Right ventricle myocardium inferior (tissue), 1 donor: ENCODE data around the gene CELF4. TPM values are rescaled to one million over a fixed set of nuclear protein-coding genes. Genes with fewer than 3 reads are reported as not detected.

Source experiments
- ATAC-seq: fragments of 200-7000 bp; cut with Tn5 transposase; one replicate; pipeline ENCODE4 v1.9.1; 2020; ENCODE audit warnings: mild to moderate bottlenecking, moderate library complexity
- DNase-seq: peaks from one replicate; pipeline ENCODE4 v3.0.0; 2021; ENCODE audit errors: missing footprints
- intact Hi-C: fragments of 100-400 bp; cut with DNase I; formaldehyde crosslinking; loops from one replicate; pipeline ENCODE4 v1.11.0; 2022
- long read RNA-seq: library from polyadenylated mRNA; unstranded; transcript quantifications from one replicate; pipeline ENCODE4 v2.0.0, GENCODE V29; 2021
- total RNA-seq: library from RNA; stranded (reverse); fragmentation: NEBNext Ultra II Directional; extraction: Animal tissue kit (Norgen Biotek cat#: 25700); gene quantifications from one replicate; pipeline ENCODE4 v1.2.1, GENCODE V29; 2021
- donor health status: DM: no; HTN: yes; CAD: no; lungs with severe emphysema.

CELF4 gene
- total RNA-seq = not detected
- long read RNA-seq = 0 reads

- ATAC-seq (peak; percentile 33), DNase-seq (no peak)
- intact Hi-C loops = no loop called here
These were observed at the start of gene CELF4 for GRCh38 chr18:37565101-37565976. Gene CELF4 (minus strand): TSS chr18:37565798.

- intact Hi-C loops = no loop called here
- ATAC-seq = no peak
- no peak for DNase-seq
These were observed 47.6 kb upstream of the CELF4 start for GRCh38 chr18:37613253-37613565.

- no peak for ATAC-seq
- no peak for DNase-seq
- intact Hi-C loops = no loop called here
These were observed 47.1 kb upstream of the CELF4 start for GRCh38 chr18:37612524-37613252.

GRCh38 chr18:37611614-37612279 lies 46.1 kb upstream of the CELF4 start:
- DNase-seq (no peak), ATAC-seq (no peak)
- intact Hi-C loops = no loop called here

GRCh38 chr18:37608876-37609275 lies 43.3 kb upstream of the CELF4 start:
- no peak for ATAC-seq
- intact Hi-C loops = no loop called here
- DNase-seq = no peak

- no peak for ATAC-seq
- intact Hi-C loops = no loop called here
- no peak for DNase-seq
These were observed 41.7 kb upstream of the CELF4 start for GRCh38 chr18:37607281-37607680.

- no peak for ATAC-seq
- no peak for DNase-seq
- intact Hi-C loops = no loop called here
These were observed 38.4 kb upstream of the CELF4 start for GRCh38 chr18:37604032-37604431.

GRCh38 chr18:37598966-37599896 lies 33.6 kb upstream of the CELF4 start:
- DNase-seq = no peak
- no peak for ATAC-seq
- intact Hi-C loops = no loop called here

- ATAC-seq (no peak), DNase-seq (no peak)
- intact Hi-C loops = no loop called here
These were observed 32.8 kb upstream of the CELF4 start for GRCh38 chr18:37598396-37598795.

GRCh38 chr18:37590346-37590745 lies 24.7 kb upstream of the CELF4 start:
- no peak for ATAC-seq
- no peak for DNase-seq
- intact Hi-C loops = no loop called here

- intact Hi-C loops = no loop called here
- DNase-seq = no peak
These were observed 22.7 kb upstream of the CELF4 start for GRCh38 chr18:37588289-37588688.

GRCh38 chr18:37586656-37587225 lies 21.1 kb upstream of the CELF4 start:
- ATAC-seq = no peak
- no peak for DNase-seq
- intact Hi-C loops = no loop called here

More at GRCh38 chr18:37588289-37588688, 22.7 kb upstream of the CELF4 start:
- no peak for ATAC-seq

GRCh38 chr18:37584952-37585695 lies 19.5 kb upstream of the CELF4 start:
- DNase-seq = no peak
- intact Hi-C loops = no loop called here
- no peak for ATAC-seq

- DNase-seq = no peak
- intact Hi-C loops = no loop called here
- ATAC-seq = no peak
These were observed 18.6 kb upstream of the CELF4 start for GRCh38 chr18:37584217-37584616.

- intact Hi-C loops = no loop called here
- no peak for DNase-seq
- ATAC-seq = no peak
These were observed 16.7 kb upstream of the CELF4 start for GRCh38 chr18:37582261-37582660.

GRCh38 chr18:37578886-37579513 lies 13.4 kb upstream of the CELF4 start:
- ATAC-seq (no peak), DNase-seq (no peak)
- intact Hi-C loops = no loop called here

GRCh38 chr18:37578182-37578678 lies 12.6 kb upstream of the CELF4 start:
- ATAC-seq (no peak), DNase-seq (no peak)
- intact Hi-C loops = no loop called here
